H9 (cell line): ENCODE results near the gene KCTD16. TPM values are rescaled to one million over a fixed set of nuclear protein-coding genes. Genes with fewer than 3 reads are reported as not detected.

Experiments used
- DNase-seq: peaks from one replicate; pipeline ENCODE4 v3.0.0-alpha.2; 2017
- H2AFZ ChIP-seq: one replicate; pipeline ENCODE4 v1.6.1; 2013; ENCODE audit warnings: mild to moderate bottlenecking, low read length, control low read depth, moderate library complexity
- H2AK5ac ChIP-seq: 2 replicates; pipeline ENCODE4 v1.6.1; 2013; ENCODE audit warnings: low read length, control low read depth, mixed read lengths; ENCODE audit not compliant: insufficient read length
- H2BK120ac ChIP-seq: one replicate; pipeline ENCODE4 v1.6.1; 2013; ENCODE audit warnings: low read depth, mild to moderate bottlenecking, low read length, control low read depth, inconsistent platforms; ENCODE audit not compliant: poor library complexity, severe bottlenecking
- H2BK12ac ChIP-seq: 2 replicates; pipeline ENCODE4 v1.6.1; 2013; ENCODE audit warnings: low read length, control low read depth, mixed read lengths, low read depth; ENCODE audit not compliant: insufficient read length
- H2BK15ac ChIP-seq: 2 replicates; pipeline ENCODE4 v1.6.1; 2013; ENCODE audit warnings: low read depth, low read length, control low read depth
- H2BK20ac ChIP-seq: one replicate; pipeline ENCODE4 v1.6.1; 2013; ENCODE audit warnings: low read depth, mild to moderate bottlenecking, low read length, control low read depth, inconsistent platforms; ENCODE audit not compliant: poor library complexity, severe bottlenecking
- H2BK5ac ChIP-seq: 2 replicates; pipeline ENCODE4 v1.6.1; 2013; ENCODE audit warnings: low read length, control low read depth, mixed read lengths; ENCODE audit not compliant: insufficient read length
- H3K14ac ChIP-seq: 2 replicates; pipeline ENCODE4 v1.6.1; 2013; ENCODE audit warnings: low read length, control low read depth; ENCODE audit not compliant: insufficient read depth
- H3K18ac ChIP-seq: 2 replicates; pipeline ENCODE4 v1.6.1; 2013; ENCODE audit warnings: low read depth, mild to moderate bottlenecking, mixed read lengths, low read length, control low read depth; ENCODE audit not compliant: insufficient read length
- H3K23ac ChIP-seq: 2 replicates; pipeline ENCODE4 v1.6.1; 2013; ENCODE audit warnings: low read length, control low read depth, mixed read lengths, low read depth; ENCODE audit not compliant: insufficient read length
- H3K23me2 ChIP-seq: 2 replicates; pipeline ENCODE4 v1.6.1; 2013; ENCODE audit warnings: low read depth, mild to moderate bottlenecking, mixed read lengths, low read length, control low read depth; ENCODE audit not compliant: insufficient read length, poor library complexity, severe bottlenecking
- H3K27ac ChIP-seq: 2 replicates; pipeline ENCODE4 v1.5.1; 2013; ENCODE audit warnings: low read length, control low read depth, mixed read lengths, low read depth; ENCODE audit not compliant: insufficient read length
- H3K27me3 ChIP-seq: 2 replicates; pipeline ENCODE4 v1.6.1; 2013; ENCODE audit warnings: low read length, control low read depth, inconsistent platforms; ENCODE audit not compliant: insufficient read depth
- H3K4ac ChIP-seq: 2 replicates; pipeline ENCODE4 v1.6.1; 2013; ENCODE audit warnings: low read depth, mild to moderate bottlenecking, control low read depth, inconsistent platforms, low read length, moderate library complexity
- H3K4me1 ChIP-seq: 2 replicates; pipeline ENCODE4 v1.6.1; 2013; ENCODE audit warnings: low read length, control low read depth, inconsistent platforms; ENCODE audit not compliant: insufficient read depth
- H3K4me2 ChIP-seq: 2 replicates; pipeline ENCODE4 v1.6.1; 2013; ENCODE audit warnings: low read length, control low read depth, mixed read lengths; ENCODE audit not compliant: insufficient read length, insufficient read depth
- H3K56ac ChIP-seq: 2 replicates; pipeline ENCODE4 v1.6.1; 2013; ENCODE audit warnings: low read depth, mild to moderate bottlenecking, mixed read lengths, low read length, control low read depth; ENCODE audit not compliant: insufficient read length
- H3K79me1 ChIP-seq: 2 replicates; pipeline ENCODE4 v1.6.1; 2013; ENCODE audit warnings: low read depth, mild to moderate bottlenecking, moderate library complexity, low read length, control low read depth, inconsistent platforms; ENCODE audit not compliant: insufficient read depth, poor library complexity, severe bottlenecking
- H3K79me2 ChIP-seq: 2 replicates; pipeline ENCODE4 v1.6.1; 2013; ENCODE audit warnings: low read length, control low read depth, inconsistent platforms; ENCODE audit not compliant: insufficient read depth
- H3K9ac ChIP-seq: 2 replicates; pipeline ENCODE4 v1.6.1; 2013; ENCODE audit warnings: low read length, control low read depth, mixed read lengths; ENCODE audit not compliant: insufficient read length; ENCODE audit errors: extremely low read depth
- H3K9me3 ChIP-seq: one replicate; pipeline ENCODE4 v1.6.1; 2013; ENCODE audit warnings: low read depth, low read length, inconsistent platforms; ENCODE audit not compliant: control insufficient read depth
- H3T11ph ChIP-seq: one replicate; pipeline ENCODE4 v1.6.1; 2013; ENCODE audit warnings: mild to moderate bottlenecking, low read length, control low read depth, inconsistent platforms
- H4K20me1 ChIP-seq: one replicate; pipeline ENCODE4 v1.6.1; 2013; ENCODE audit not compliant: control insufficient read depth, insufficient read length, insufficient read depth
- H4K5ac ChIP-seq: 2 replicates; pipeline ENCODE4 v1.6.1; 2013; ENCODE audit warnings: low read depth, mild to moderate bottlenecking, mixed read lengths, low read length, control low read depth; ENCODE audit not compliant: insufficient read length
- H4K8ac ChIP-seq: replicated peaks from 2 replicates; pipeline ENCODE4 v1.6.1; 2013; ENCODE audit warnings: low read length, control low read depth, mixed read lengths, low read depth; ENCODE audit not compliant: insufficient read length
- H4K91ac ChIP-seq: 2 replicates; pipeline ENCODE4 v1.6.1; 2013; ENCODE audit warnings: low read depth, mild to moderate bottlenecking, moderate library complexity, mixed read lengths, low read length, control low read depth; ENCODE audit not compliant: insufficient read length
- H3K27ac Mint-ChIP-seq, 3 experiments: 2 replicates in 2 of 3; 3 replicates in 1 of 3; pipeline ENCODE4 v1.8.0; 2020 to 2021; ENCODE audit warnings: mixed read lengths in 3 of 3, mild to moderate bottlenecking in 1 of 3, moderate library complexity in 1 of 3
- H3K27me3 Mint-ChIP-seq: 2 replicates; pipeline ENCODE4 v1.8.0; 2021; ENCODE audit warnings: low read depth, mild to moderate bottlenecking, moderate library complexity, mixed read lengths
- H3K36me3 Mint-ChIP-seq, 3 experiments: 2 replicates in 2 of 3; 3 replicates in 1 of 3; pipeline ENCODE4 v1.8.0; 2020 to 2021; ENCODE audit warnings: low read depth in 3 of 3, mixed read lengths in 3 of 3; ENCODE audit not compliant: insufficient read depth in 1 of 3
- H3K4me1 Mint-ChIP-seq, 2 experiments: 2 replicates each; pipeline ENCODE4 v1.8.0; 2020; ENCODE audit warnings: mixed read lengths in 2 of 2
- H3K4me3 Mint-ChIP-seq, 2 experiments: 2 replicates in 1 of 2; 3 replicates in 1 of 2; pipeline ENCODE4 v1.8.0; 2020 to 2021; ENCODE audit warnings: mild to moderate bottlenecking in 2 of 2, mixed read lengths in 2 of 2, moderate library complexity in 1 of 2
- H3K9me3 Mint-ChIP-seq, 2 experiments: 2 replicates in 1 of 2; 3 replicates in 1 of 2; pipeline ENCODE4 v1.8.0; 2020; ENCODE audit warnings: mild to moderate bottlenecking in 2 of 2, mixed read lengths in 2 of 2, moderate library complexity in 1 of 2
- CTCF ChIP-seq: fragments of 200-600 bp; sonication (generic); conservative IDR thresholded peaks from 3 replicates; pipeline ENCODE4 v1.8.0; 2021; ENCODE audit warnings: antibody characterized with exemption, mild to moderate bottlenecking
- WGBS: extraction: QIAGEN DNeasy Blood & Tissue Kit; methylation state at CpG from one replicate; pipeline ENCODE4 v1.1.7; 2013; ENCODE audit warnings: missing lambda C conversion rate, low lambda C conversion rate, mixed read lengths; ENCODE audit not compliant: insufficient read length; ENCODE audit errors: extremely low coverage; 5-methylcytosine and 5-hydroxymethylcytosine counted together
- total RNA-seq: library from RNA; stranded (reverse); gene quantifications from 2 replicates; pipeline ENCODE4 v1.2.1, GENCODE V29; 2021

KCTD16 gene
- total RNA-seq, 1 experiment from 2014 or later: 0.09 TPM

- no peak overlapping the region for H2AFZ ChIP-seq
- H2BK15ac ChIP-seq: no peak overlapping the region
- no peaks in the 10 kb centered on the region for H3K79me2 ChIP-seq
- WGBS: no CpG with 5 or more reads among the region's 1 CpG
- no peaks in the 10 kb centered on the region for H4K20me1 ChIP-seq
- no peak overlapping the region for H2AK5ac ChIP-seq
- Mint-ChIP-seq H3K36me3 (peaks cover 0 to 3% (median 0%) of the 10 kb centered on the region in 3 experiments; a peak in 1 of 7 replicates), H3K27me3 (no peaks in the 10 kb centered on the region), H3K27ac (no peak overlapping the region), H3K9me3 (peaks cover 0 to 7% of the 10 kb centered on the region in 2 experiments; a peak in 3 of 5 replicates), H3K4me3 (no peak overlapping the region), H3K4me1 (peaks cover 15 to 16% of the 10 kb centered on the region in 2 experiments)
- H3K4ac ChIP-seq: no peak overlapping the region
- no peak overlapping the region for H4K5ac ChIP-seq
- no peak overlapping the region for H2BK5ac ChIP-seq
- H3T11ph ChIP-seq: no peak overlapping the region
- no peak overlapping the region for H3K9ac ChIP-seq
- no peaks in the 10 kb centered on the region for H3K9me3 ChIP-seq
- no peak overlapping the region for H2BK120ac ChIP-seq
- TF ChIP-seq CTCF: no peak
- H3K23me2 ChIP-seq: no peaks in the 10 kb centered on the region
- no peak overlapping the region for H3K14ac ChIP-seq
- H4K91ac ChIP-seq: no peak overlapping the region
- no peak overlapping the region for H4K8ac ChIP-seq
- DNase-seq: no peak
- no peak overlapping the region for H3K4me2 ChIP-seq
- H2BK12ac ChIP-seq: no peak overlapping the region
- peaks cover 3% of the 10 kb centered on the region; the same call in 1 of the 2 replicates for H3K4me1 ChIP-seq
- no peaks in the 10 kb centered on the region for H3K27me3 ChIP-seq
- H2BK20ac ChIP-seq: no peak overlapping the region
- H3K56ac ChIP-seq: no peak overlapping the region
- no peak overlapping the region for H3K18ac ChIP-seq
- no peak overlapping the region for H3K27ac ChIP-seq
- no peaks in the 10 kb centered on the region for H3K79me1 ChIP-seq
- no peak overlapping the region for H3K23ac ChIP-seq
Measured at GRCh38 chr5:144121577-144121976, 49.1 kb upstream of the KCTD16 start.
